Activated CD4-positive, alpha-beta T cell treated with anti-CD3 and anti-CD28 coated beads, Interleukin-2, amount 50 U/mL, for 1 hour (primary cell): Measurements from ENCODE around the gene C1orf105.
"Not testable (repeated sequence)": the region's sequence is repeated elsewhere in the genome, so short reads cannot be mapped to it uniquely, and the experiment has no call there.

ENCODE experiments used
- DNase-seq: peaks from one replicate; pipeline ENCODE4 v3.0.0-alpha.2; 2020

Gene C1orf105

DNA sequence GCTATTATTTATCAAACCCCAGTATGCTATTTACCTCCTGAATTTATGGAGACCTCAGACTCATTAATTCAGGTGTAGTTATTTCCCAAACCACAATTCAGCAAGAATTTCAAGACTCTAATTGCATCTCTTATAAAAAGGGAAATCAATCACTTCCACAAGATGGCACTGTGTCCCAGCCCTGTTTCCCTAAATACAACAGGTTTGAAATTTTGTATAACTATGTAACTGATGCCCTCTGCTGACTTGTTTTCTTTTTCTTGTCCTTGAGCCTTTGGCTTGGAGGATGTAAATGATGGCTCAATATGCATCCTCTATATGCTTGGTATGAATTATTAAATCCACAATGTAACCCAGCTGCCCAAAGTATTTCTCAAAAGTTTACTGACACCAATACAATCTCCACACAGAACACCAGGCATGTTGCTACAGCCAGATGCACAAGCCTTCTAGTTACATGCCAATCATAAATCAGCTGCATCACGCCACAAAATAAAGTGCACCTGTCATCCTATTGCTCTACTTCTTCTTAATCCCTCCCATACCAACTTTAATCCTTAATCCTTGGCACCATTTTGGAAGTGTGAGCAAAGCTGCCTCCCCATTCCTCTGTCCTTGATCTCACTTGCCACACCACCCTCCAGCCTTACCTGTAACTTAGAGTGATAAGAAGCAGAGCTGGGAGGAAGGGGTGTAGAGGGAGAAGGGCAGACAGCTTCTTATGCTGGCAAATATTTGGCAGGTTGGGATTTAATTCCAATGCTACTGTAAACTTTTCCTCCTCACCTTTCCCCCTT is 9.0 kb downstream of the C1orf105 start:
- peak; percentile 45 for DNase-seq

DNA sequence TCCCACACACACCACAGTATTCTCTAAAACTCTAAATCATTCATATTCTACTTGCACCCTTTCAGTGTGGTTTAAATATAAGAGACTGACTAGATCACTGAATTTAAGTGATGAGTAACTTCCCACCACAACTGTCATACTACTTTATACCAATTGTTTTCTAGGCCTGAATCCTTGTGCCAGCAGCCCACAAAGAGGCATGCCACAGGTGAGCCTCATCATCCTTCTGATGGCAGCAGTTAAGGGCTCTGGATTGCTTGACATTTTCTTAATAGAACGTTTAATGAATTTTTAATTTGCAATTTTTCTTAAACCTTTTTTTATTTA is 9.6 kb downstream of the C1orf105 start:
- DNase-seq = no peak

DNA sequence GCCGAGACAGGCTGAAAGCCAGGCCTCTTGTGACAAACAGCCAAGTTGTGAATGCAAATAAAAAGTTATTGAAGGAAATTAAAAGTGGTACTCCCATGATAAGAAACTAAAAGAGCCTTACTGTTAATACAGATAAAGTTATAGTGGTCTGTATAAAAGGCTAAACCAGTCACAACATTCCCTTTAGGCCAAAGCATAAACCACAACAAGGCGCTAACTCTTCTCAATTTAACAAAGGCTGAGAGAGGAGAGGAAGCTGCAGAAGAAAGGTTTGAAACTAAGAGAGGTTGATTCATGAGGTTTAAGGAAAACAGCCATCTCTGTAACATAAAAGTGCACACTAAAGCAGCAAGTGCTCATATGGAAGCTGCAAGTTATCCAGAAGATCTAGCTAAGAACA is 10.7 kb downstream of the C1orf105 start:
- no peak for DNase-seq

DNA sequence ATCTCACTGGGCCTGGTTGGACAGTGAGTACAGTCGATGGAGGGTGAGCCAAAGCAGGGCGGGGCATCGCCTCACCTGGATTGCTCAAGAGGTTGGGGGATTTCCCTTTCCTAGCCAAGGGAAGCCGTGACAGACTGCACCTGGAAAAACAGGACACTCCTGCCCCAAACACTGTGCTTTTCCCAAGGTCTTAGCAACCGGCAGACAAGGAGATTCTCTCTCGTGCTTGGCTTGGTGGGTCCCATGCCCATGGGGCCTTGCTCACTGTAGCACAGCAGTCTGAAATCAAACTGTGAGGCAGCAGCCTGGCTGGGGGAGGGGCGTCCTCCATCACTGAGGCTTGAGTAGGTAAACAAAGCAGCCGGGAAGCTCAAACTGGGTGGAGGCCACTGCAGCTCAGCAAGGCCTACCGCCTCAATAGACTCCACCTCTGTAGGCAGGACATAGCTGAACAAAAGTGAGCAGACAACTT is 11.3 kb downstream of the C1orf105 start:
- DNase-seq = peak; percentile 38

DNA sequence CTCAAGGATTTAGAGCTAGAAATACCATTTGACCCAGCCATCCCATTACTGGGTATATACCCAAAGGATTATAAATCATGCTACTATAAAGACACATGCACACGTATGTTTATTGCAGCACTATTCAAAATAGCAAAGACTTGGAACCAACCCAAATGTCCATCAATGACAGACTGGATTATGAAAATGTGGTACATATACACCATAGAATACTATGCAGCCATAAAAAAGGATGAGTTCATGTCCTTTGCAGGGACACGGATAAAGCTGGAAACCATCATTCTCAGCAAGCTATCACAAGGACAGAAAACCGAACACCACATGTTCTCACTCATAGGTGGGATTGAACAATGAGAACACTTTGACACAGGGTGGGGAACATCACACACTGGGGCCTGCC is 16.7 kb downstream of the C1orf105 start:
- DNase-seq = not testable (repeated sequence)

GRCh38 chr1:172442404-172442803 is 21.9 kb downstream of the C1orf105 start:
- DNase-seq = no peak

DNA sequence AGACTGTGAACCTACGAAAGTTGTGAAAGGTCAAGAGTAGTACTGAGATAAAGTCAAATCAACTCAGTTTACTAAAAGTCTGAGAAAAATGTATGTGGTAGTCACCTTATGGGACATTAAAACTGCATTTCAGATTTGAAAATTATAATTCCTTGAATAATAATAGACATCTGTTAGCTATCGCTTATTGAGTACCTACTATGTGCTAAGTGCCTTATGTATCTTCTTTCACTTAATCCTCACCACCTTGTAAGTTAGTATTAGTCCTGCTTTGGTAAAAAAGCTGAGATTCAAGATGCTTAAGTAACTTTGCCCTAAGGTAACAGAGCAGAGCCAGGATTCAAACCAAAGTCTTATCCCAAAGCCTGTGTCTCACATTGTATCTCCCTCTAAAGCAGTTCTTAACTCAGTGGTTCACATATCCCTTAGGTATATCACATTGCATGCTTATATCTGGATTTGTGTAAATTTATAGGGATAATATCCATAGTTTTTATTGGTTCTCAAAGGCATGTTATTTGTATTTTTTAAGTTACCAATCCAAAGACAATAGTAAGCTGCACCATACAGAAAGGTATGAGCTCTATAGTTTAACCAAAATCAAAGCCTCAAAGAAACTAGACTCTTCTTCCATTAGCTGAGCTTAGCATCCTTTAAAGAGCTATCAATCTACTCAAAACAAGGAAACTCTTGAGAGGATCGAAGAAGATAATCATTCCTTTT is 22.5 kb downstream of the C1orf105 start:
- no peak for DNase-seq

DNA sequence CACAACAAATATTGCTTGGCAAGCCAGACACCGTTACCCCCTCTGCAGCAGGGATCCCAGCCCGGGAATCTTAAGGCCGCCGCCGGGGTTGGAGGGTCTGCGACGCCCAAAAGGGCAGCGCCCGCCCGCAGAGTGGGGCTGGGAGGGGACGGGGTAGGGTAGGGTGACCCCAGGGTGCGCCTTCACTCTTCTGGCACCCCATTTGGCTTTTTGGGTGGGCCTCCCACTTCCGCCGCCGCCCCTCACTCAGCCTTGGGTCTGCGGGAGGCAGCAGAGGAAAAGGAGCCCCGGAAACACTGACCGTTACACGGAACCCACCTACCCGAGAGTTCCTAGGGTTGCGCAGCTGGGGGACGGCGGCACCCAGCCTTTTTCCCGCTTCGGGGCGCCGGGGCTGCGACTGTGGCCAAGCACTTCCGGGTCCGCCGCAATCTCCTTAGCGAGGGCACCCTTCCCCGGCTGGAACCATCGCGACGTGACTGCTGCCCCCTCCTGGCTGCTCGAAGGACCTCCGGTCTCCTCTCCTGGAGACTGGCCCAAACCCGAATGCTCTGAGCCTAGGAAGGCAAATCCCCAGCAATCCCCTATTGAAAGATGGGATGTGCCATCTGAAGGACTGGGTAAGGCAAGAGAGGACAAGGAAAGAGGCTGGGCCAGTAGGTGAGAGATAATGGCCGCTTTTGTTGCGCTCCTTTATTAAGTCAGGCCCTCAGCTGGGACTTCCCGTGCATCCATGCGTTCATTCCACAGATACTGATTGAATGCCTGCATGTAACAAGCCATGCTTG is 23.4 kb downstream of the C1orf105 start, which contains the start of gene PIGC:
TSS of gene PIGC (minus strand) at position 404 of the 788 bp plus-strand sequence. CDS start 1,447 bp downstream, outside the sequence.
- peak; percentile 94 for DNase-seq

DNA sequence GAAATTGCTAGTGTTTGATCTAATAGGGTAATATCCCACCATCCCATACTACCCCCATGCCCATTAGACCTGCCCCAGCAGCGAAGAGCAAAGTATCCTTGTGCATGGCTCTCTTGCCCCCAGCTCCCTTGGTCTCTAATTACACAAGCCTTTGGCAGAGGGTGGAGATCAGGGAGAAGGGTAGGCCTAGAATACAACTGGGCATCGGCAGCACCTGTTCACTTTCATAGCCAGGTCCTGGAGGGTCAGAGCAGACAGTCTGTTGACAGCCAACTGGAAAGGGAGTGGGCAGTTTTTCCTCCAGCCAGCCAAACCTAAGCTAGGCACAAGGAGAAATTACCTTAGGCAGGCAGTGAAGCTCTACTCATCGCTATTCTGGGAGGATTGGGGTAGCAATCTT is 26.1 kb downstream of the C1orf105 start:
- no peak for DNase-seq

- DNase-seq = no peak
Measured at GRCh38 chr1:172447641-172448040, 27.2 kb downstream of the C1orf105 start.

DNA sequence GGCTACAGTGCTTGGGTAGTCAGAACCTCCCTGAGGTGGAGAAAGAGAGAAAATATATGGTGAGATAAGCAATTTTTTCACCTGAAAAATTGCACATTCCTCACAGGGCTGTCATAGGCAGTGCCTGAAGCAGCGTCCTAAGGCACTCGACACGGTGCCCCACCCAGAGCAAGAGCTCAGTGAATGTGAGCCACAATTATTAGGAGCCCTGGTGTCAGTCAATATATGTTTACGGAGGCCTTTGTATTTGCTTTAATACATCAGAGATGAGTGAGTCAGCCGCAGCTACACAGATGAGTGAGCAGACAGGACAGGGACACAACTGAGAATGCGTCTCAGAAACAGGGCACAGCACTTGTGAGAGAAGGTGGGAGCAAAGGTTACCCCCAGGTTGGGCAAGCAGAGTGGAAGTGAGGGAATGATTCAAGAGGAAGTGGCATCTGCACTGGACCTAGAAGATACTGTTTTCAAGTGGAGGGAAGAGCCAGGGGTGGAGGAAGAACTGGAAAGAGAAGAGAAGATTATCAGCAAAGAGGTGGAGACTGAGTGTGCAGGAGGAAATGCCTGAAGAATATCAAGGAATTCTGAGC is 28.6 kb downstream of the C1orf105 start:
- no peak for DNase-seq

DNA sequence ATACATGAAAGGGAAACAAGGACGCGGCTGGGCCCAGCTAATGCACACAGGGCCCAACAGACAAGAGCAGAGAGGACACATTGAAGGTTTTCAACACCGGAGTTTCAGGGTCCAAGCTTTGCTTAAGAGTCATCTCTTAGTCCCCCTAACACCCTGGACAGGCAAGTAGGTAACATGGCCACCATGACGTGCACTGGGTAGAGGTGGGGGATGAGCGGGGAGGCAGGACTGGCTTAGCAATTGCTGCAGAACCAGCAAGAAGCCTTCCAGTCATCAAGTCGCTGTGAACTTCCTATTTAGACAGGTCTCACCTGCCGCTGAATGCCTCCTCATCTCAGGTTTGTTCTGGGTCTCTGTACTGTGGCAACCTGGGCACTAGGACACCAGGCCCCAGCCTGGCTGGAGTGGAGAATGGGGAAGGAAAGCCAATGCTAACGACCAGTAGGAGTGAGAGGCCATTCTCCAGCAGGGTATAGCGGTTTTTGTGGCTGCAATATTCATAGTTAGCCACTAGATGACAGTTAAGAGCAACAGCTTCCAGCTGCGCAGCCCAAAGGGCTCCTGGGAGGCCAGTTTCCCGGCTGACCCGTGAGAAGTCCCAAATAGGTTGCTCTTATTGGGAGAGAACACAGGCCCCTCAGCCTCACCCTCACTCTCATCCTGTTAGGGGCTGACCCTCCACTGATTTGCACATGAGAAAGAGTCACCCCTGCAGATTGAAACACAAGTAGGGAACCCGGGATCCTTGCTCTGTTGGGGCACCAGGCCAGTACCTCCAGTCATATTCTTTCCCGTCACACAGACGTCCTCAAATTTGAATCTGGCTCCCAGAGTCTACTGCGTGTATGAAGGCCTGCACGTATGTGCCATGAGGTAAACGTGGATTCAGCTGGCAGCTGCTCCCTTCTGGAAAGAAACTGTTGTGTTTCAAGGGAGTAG is 29.4 kb downstream of the C1orf105 start:
- peak; percentile 8 for DNase-seq

GRCh38 chr1:172450524-172450885 is 30.0 kb downstream of the C1orf105 start:
- DNase-seq = no peak

DNA sequence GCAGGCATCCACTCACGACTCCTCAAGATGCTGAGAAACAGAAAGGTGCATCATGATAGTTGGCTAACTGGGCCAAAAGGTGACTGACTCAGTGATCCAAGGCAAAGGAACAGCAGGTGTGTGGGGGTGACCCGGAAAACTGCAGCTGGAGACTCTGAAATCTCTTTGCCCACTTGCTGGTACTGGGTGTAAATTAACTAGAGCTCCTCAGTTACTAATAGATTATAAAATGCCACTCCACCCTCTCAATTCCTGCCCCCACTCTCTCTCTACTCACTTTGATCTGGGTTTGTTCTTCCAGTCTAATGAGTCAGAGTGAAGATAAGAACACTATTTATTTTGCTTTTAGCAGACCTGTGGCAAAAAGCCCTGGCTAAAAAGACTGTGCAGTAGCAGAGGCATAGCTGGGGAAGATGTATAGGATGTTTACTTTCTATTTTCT is 30.5 kb downstream of the C1orf105 start:
- no peak for DNase-seq

DNA sequence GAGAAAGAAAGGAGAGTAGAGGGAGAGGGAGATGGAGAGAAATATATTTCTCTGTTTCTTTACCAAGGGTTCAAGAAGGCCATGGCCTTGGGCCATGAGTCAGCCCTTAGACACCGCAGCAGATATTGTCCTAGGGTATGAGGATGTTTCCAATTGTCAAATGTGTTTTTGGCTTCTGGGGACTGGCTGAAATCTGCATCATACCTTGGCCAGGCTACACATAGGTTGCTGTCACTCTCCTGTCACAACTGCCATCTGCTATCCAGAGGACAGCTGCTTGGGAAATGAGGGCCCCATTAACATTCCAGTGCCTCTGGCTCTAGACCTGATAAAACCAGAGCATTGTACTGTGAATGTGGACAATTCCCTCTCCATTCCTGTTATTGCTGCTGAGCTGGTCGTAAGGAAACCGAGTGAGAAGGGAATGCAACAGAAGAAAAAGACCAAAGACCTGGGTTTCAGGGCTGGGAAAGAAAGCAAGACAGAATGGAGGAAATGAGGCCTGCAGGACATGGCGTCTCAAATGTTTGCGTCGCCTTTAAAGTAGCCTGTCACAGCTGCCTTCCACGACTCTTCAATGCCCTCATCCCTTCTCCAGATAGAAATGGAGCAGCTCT is 32.2 kb downstream of the C1orf105 start:
- no peak for DNase-seq

DNA sequence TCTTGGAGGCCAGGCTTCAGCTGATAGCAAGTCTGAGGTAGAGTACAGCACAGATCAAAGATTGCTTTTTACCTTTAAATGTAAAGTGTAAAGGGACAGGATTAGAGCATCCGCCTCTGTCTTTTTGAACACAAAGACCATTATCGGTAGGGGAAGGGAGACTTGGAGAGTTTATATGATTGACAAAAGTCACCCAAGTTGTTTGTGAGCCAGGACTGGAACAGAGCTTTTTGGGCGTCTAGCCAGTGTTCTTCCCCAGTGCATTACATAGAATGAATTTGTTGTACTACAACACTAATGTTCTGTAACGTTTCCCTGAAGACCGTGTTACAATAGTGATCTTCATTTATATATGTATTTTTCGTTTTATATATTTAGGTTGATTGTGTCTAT is 32.7 kb downstream of the C1orf105 start:
- DNase-seq = no peak

GRCh38 chr1:172453607-172454006 is 33.1 kb downstream of the C1orf105 start:
- no peak for DNase-seq

DNA sequence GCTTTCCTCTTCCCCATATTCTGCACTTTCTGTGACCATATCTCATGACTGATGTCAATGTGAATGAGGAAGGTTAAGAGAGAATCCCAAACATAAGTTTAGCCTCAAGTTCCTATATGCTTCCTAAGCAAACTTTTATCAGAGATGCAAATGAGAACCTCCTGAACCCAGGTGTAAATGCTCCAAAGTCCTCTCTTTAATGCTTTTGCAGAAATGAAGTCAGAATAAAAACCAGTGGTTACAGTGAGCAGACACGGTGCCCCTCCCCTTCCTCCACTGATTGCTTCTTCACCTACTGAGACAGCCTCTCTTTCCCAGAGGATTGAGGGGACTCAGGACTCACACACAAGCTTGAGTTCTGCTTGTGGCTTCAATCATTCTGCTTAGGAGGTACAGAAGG is 35.0 kb downstream of the C1orf105 start:
- DNase-seq = no peak

GRCh38 chr1:172456344-172456769 is 35.9 kb downstream of the C1orf105 start:
- DNase-seq = no peak

GRCh38 chr1:172457479-172458130 is 37.1 kb downstream of the C1orf105 start:
- no peak for DNase-seq

- no peak for DNase-seq
Measured at GRCh38 chr1:172460177-172460576, 39.7 kb downstream of the C1orf105 start.
